Erythroblast (primary cell): ENCODE results near the gene SLMAP.
A peak's percentile ranks its signal among the peaks of the same experiment; 100 is the strongest.

Experiments
- DNase-seq, 2 experiments: peaks; one replicate each; lab custom pipeline; 2025; lab: John Stamatoyannopoulos, UW
- GATA1 ChIP-seq: IDR thresholded peaks from 2 replicates; pipeline ENCODE4 v1.6.1; 2011; ENCODE audit warnings: low read depth, mild to moderate bottlenecking, control low read depth, low read length, moderate library complexity
- POLR2A ChIP-seq: IDR thresholded peaks from 2 replicates; pipeline ENCODE4 v1.6.1; 2011; ENCODE audit warnings: mild to moderate bottlenecking, low read length

SLMAP gene

GRCh38 chr3:57758686-57759085, 2.6 kb downstream of the SLMAP start:
- TF ChIP-seq GATA1 (no peak), POLR2A (no peak)
- peak in 1 of 2 experiments; percentile 17 for DNase-seq

GRCh38 chr3:57764794-57765193, 8.7 kb downstream of the SLMAP start:
- TF ChIP-seq POLR2A (no peak), GATA1 (no peak)
- DNase-seq: no peak

GRCh38 chr3:57768595-57768994, 12.5 kb downstream of the SLMAP start:
- DNase-seq: no peak
- no peak for TF ChIP-seq POLR2A
- TF ChIP-seq GATA1: no peak

GRCh38 chr3:57770009-57770827, 14.1 kb downstream of the SLMAP start:
- DNase-seq: no peak
- TF ChIP-seq GATA1: no peak
- no peak for TF ChIP-seq POLR2A

GRCh38 chr3:57772251-57772650, 16.1 kb downstream of the SLMAP start:
- no peak for DNase-seq
- TF ChIP-seq GATA1: no peak
- no peak for TF ChIP-seq POLR2A

- TF ChIP-seq POLR2A: no peak
- TF ChIP-seq GATA1: no peak
- DNase-seq: no peak
These were observed 21.7 kb downstream of the SLMAP start for GRCh38 chr3:57777774-57778173.

- no peak for DNase-seq
- TF ChIP-seq POLR2A: no peak
- TF ChIP-seq GATA1: no peak
These were observed 22.4 kb downstream of the SLMAP start for GRCh38 chr3:57778494-57778893.

GRCh38 chr3:57779666-57780065, 23.6 kb downstream of the SLMAP start:
- peak in 1 of 2 experiments; percentile 7 for DNase-seq
- no peak for TF ChIP-seq GATA1
- TF ChIP-seq POLR2A: no peak

- TF ChIP-seq POLR2A (no peak), GATA1 (no peak)
- peak; percentile 73 to 79 for DNase-seq
These were observed 27.3 kb downstream of the SLMAP start for GRCh38 chr3:57783186-57784088.

- TF ChIP-seq GATA1: no peak
- no peak for TF ChIP-seq POLR2A
- no peak for DNase-seq
These were observed 28.1 kb downstream of the SLMAP start for GRCh38 chr3:57784089-57784735.

- DNase-seq: no peak
- no peak for TF ChIP-seq GATA1
- TF ChIP-seq POLR2A: no peak
These were observed 29.3 kb downstream of the SLMAP start for GRCh38 chr3:57785446-57785845.

GRCh38 chr3:57787867-57788623, 31.9 kb downstream of the SLMAP start:
- DNase-seq: peak; percentile 55 to 71
- TF ChIP-seq GATA1 (no peak), POLR2A (no peak)

GRCh38 chr3:57788624-57789018, 32.5 kb downstream of the SLMAP start:
- DNase-seq: peak in 1 of 2 experiments; percentile 32
- no peak for TF ChIP-seq GATA1
- TF ChIP-seq POLR2A: no peak
